GM23248 (cell line): ENCODE results near the gene SELENOS.

Source experiments
- EZH2 ChIP-seq: fragments of 200-600 bp; sonication (generic); IDR thresholded peaks from 2 replicates; pipeline ENCODE4 v1.6.1; 2018; ENCODE audit warnings: antibody characterized with exemption, mild to moderate bottlenecking; ENCODE audit not compliant: insufficient read depth, poor library complexity, severe bottlenecking
- EZH2phosphoT487 ChIP-seq: fragments of 200-600 bp; sonication (generic); IDR thresholded peaks from 2 replicates; pipeline ENCODE4 v1.6.1; 2018; ENCODE audit warnings: antibody characterized with exemption, moderate library complexity, mild to moderate bottlenecking, low read depth; ENCODE audit not compliant: insufficient read depth

GRCh38 chr15:101320501-101321052, 43.3 kb upstream of the SELENOS start:
- TF ChIP-seq EZH2phosphoT487 (no peak), EZH2 (no peak)
